Hepatocyte (in vitro differentiated cells): ENCODE results near the gene RSPO1. TPM values are rescaled to one million over a fixed set of nuclear protein-coding genes. Genes with fewer than 3 reads are reported as not detected.

Experiments
- DNase-seq: peaks from one replicate; pipeline ENCODE4 v3.0.0-alpha.2; 2016; ENCODE audit warnings: low spot score
- H2AFZ ChIP-seq: fragments of 200-600 bp; sonication (generic); 2 replicates; pipeline ENCODE4 v1.6.0; 2016; ENCODE audit warnings: antibody characterized with exemption, mild to moderate bottlenecking
- H3K27ac ChIP-seq: fragments of 200-600 bp; sonication (generic); 2 replicates; pipeline ENCODE4 v1.5.1; 2016; ENCODE audit warnings: mild to moderate bottlenecking
- H3K27me3 ChIP-seq: fragments of 200-600 bp; sonication (generic); 2 replicates; pipeline ENCODE4 v1.6.1; 2016
- H3K36me3 ChIP-seq: fragments of 200-600 bp; sonication (generic); replicated peaks from 2 replicates; pipeline ENCODE4 v1.5.1; 2016; ENCODE audit warnings: low read depth; ENCODE audit not compliant: insufficient read depth
- H3K4me1 ChIP-seq: fragments of 200-600 bp; sonication (generic); 2 replicates; pipeline ENCODE4 v1.5.1; 2016; ENCODE audit warnings: mild to moderate bottlenecking, moderate library complexity; ENCODE audit not compliant: insufficient read depth
- H3K4me2 ChIP-seq: fragments of 200-600 bp; sonication (generic); 2 replicates; pipeline ENCODE4 v1.6.0; 2016
- H3K4me3 ChIP-seq: fragments of 200-600 bp; sonication (generic); 2 replicates; pipeline ENCODE4 v1.5.1; 2016; ENCODE audit warnings: mild to moderate bottlenecking
- H3K79me2 ChIP-seq: fragments of 200-600 bp; sonication (generic); 2 replicates; pipeline ENCODE4 v1.6.0; 2017; ENCODE audit warnings: mild to moderate bottlenecking
- H3K9me2 ChIP-seq: fragments of 200-600 bp; sonication (generic); replicated peaks from 2 replicates; pipeline ENCODE4 v1.6.0; 2017; ENCODE audit warnings: mild to moderate bottlenecking; ENCODE audit not compliant: insufficient read depth
- H3K9me3 ChIP-seq: fragments of 200-600 bp; sonication (generic); 2 replicates; pipeline ENCODE4 v1.5.1; 2016; ENCODE audit warnings: low read depth, mild to moderate bottlenecking
- H4K20me1 ChIP-seq: fragments of 200-600 bp; sonication (generic); 2 replicates; pipeline ENCODE4 v1.6.0; 2016; ENCODE audit warnings: mild to moderate bottlenecking; ENCODE audit not compliant: insufficient read depth, poor library complexity, severe bottlenecking
- EZH2 ChIP-seq: fragments of 200-600 bp; sonication (generic); IDR thresholded peaks from 2 replicates; pipeline ENCODE4 v1.6.1; 2016; ENCODE audit warnings: antibody characterized with exemption, mild to moderate bottlenecking, borderline replicate concordance
- EZH2phosphoT487 ChIP-seq: fragments of 200-600 bp; sonication (generic); IDR thresholded peaks from one replicate; pipeline ENCODE4 v1.6.1; 2018; ENCODE audit warnings: antibody characterized with exemption, mild to moderate bottlenecking, low read depth, moderate library complexity; ENCODE audit not compliant: unreplicated experiment, severe bottlenecking
- WGBS: methylation state at CpG from one replicate; pipeline ENCODE4 v1.1.6; 2016; ENCODE audit warnings: low lambda C conversion rate; ENCODE audit errors: missing lambda C conversion rate; 5-methylcytosine and 5-hydroxymethylcytosine counted together
- polyA plus RNA-seq: library from polyadenylated mRNA; unstranded; fragments of >200 nt; fragmentation: Nextera tagmentation; extraction: Ambion mirVana; gene quantifications from 2 replicates; pipeline ENCODE4 v1.2.1, GENCODE V29; 2016
- total RNA-seq: library from RNA; depleted of rRNA; stranded (reverse); fragments of >200 nt; gene quantifications from 2 replicates; pipeline ENCODE4 v1.2.3, GENCODE V29; 2014
- TF ChIP-seq, protein P1 (sequence below): fragments of 200-600 bp; sonication (generic); IDR thresholded peaks from 2 replicates; pipeline ENCODE4 v1.5.1; 2016; ENCODE audit warnings: antibody characterized with exemption, mild to moderate bottlenecking; ENCODE audit not compliant: poor library complexity

The RSPO1 gene
- total and polyA plus RNA-seq, 2 experiments from 2014 or later, result 0.83 to 1.5 TPM

DNA sequence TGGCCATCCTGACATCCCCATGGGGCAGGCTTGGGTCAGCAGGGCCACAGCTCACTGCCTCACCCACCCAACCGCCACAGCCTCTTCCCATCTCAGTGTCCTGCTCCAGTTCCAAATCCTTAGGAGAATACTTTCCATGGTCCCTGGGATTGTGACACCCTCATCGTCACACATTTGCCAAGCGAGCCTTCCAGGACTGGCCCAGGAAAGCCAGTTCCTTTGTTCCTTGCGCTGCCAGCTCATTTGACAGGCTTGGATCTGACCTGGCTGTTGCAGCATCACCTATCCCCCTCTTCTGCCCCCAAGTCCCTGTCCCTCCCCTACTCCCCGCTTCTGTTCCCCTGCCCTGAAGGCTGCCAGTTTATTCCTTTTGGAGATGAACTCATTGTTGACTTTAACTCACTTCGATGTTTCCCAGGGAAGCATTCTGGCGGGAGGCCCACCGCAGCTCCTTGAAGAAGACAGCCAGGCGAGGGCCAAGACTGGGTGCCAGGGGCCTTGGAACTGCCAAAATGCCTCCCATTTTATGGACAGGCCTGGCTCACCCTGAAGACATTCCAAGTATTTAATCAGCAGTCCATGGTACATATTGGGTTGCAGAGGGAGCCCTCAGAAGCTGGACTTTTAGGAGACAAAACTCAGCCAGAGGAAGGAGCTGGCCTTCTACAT lies 28.8 kb downstream of the RSPO1 start:
- Histone ChIP-seq H3K9me3 (no peaks in the 10 kb centered on the region), H3K27me3 (peaks cover 36% of the 10 kb centered on the region), H3K36me3 (no peaks in the 10 kb centered on the region), H3K79me2 (no peaks in the 10 kb centered on the region), H3K27ac (no peak overlapping the region), H3K4me3 (no peak overlapping the region), H3K4me2 (no peak overlapping the region), H4K20me1 (no peaks in the 10 kb centered on the region), H2AFZ (no peak overlapping the region), H3K9me2 (no peaks in the 10 kb centered on the region), H3K4me1 (no peaks in the 10 kb centered on the region)
- WGBS, result 80% methylated on average over 9 of the region's 9 CpGs
- DNase-seq, result no peak
- no peak for TF ChIP-seq EZH2
- no peak for TF ChIP-seq EZH2phosphoT487
- TF ChIP-seq, protein P1, sequence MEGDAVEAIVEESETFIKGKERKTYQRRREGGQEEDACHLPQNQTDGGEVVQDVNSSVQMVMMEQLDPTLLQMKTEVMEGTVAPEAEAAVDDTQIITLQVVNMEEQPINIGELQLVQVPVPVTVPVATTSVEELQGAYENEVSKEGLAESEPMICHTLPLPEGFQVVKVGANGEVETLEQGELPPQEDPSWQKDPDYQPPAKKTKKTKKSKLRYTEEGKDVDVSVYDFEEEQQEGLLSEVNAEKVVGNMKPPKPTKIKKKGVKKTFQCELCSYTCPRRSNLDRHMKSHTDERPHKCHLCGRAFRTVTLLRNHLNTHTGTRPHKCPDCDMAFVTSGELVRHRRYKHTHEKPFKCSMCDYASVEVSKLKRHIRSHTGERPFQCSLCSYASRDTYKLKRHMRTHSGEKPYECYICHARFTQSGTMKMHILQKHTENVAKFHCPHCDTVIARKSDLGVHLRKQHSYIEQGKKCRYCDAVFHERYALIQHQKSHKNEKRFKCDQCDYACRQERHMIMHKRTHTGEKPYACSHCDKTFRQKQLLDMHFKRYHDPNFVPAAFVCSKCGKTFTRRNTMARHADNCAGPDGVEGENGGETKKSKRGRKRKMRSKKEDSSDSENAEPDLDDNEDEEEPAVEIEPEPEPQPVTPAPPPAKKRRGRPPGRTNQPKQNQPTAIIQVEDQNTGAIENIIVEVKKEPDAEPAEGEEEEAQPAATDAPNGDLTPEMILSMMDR, result no peak

DNA sequence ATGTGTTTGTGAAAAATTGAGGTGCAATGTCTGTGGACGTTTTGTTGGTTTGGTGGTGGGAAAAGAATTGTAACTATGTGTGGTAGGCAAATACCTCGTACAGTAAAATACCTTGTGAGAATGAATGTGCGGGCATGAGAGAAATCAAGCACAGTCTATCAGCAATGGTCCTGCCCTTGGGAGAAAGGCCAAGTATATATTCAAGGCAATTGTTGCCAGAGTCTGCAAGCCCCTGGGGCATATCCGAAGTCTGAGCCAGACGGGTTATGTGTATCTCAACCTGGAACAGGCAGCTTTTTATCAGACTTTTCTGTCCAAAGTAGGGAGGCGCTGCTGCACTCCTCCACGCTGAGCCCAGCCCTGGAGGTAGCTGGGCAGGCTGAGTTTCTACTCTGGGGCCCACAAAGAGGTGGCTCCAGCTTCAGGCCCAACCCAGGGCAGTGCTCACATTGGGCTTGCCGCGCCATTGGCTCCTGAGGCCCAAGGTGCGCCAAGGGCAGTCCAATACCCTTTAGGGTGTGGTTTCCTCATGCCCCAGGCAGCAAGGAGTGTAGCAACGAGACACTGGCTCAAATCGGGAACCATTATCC lies 29.5 kb downstream of the RSPO1 start:
- Histone ChIP-seq H3K36me3 (no peaks in the 10 kb centered on the region), H3K4me1 (no peaks in the 10 kb centered on the region), H2AFZ (no peak overlapping the region), H3K79me2 (no peaks in the 10 kb centered on the region), H3K27ac (no peak overlapping the region), H3K9me2 (no peaks in the 10 kb centered on the region), H4K20me1 (no peaks in the 10 kb centered on the region), H3K27me3 (peaks cover 36% of the 10 kb centered on the region), H3K4me3 (no peak overlapping the region), H3K4me2 (no peak overlapping the region), H3K9me3 (no peaks in the 10 kb centered on the region)
- WGBS, result 80% methylated on average over 12 of the region's 12 CpGs
- DNase-seq, result no peak
- no peak for TF ChIP-seq EZH2phosphoT487
- TF ChIP-seq EZH2, result no peak
- TF ChIP-seq, protein P1, result no peak

DNA sequence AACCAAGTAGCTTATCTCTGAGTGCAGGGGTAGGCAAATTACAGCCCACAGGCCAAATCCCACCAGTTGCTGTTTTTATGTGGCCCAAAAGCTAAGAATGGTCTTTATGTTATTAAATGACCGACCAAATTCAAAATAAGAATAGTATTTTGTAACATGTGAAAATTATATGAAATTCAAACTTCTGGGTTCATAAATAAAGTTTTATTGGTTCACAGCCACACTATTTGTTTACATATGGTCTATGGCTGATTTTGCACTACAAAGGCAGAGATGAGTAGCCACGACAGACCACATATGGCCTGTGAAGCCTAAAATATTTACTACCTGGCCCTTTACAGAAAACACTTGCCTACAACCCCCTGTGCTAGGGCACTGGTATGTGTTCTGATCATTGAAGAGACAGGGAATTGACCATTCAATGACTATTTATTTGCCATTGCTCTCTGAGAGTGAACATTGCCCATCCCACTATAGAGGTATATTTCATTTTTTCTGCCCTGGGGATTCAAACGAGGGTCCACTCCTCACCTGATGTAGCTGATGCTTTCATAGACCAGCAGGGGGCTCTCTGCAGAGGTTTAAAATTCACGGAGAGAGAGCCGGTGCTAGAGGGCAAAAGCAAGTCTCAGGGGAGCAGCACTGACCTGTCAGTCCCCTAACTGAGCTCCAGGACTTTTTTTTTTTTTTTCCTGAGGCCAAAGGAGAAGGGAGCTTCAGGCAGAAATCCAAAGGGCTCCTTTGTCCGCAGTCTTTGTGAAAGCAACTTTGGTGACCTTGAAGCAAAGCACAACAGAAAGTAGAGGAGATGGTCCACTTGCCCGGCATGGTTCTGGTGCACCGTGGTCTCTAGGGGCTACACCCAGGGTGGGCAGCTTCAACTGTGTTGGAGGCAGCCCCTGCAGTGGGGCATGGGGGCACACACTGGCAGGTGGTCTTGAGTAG lies 31.7 kb downstream of the RSPO1 start:
- Histone ChIP-seq H4K20me1 (no peaks in the 10 kb centered on the region), H3K4me1 (no peaks in the 10 kb centered on the region), H3K4me2 (no peak overlapping the region), H3K27ac (no peak overlapping the region), H2AFZ (no peak overlapping the region), H3K9me2 (no peaks in the 10 kb centered on the region), H3K36me3 (no peaks in the 10 kb centered on the region), H3K9me3 (no peaks in the 10 kb centered on the region), H3K4me3 (no peak overlapping the region), H3K27me3 (peaks cover 20% of the 10 kb centered on the region), H3K79me2 (no peaks in the 10 kb centered on the region)
- DNase-seq, result peak; percentile 69
- TF ChIP-seq, protein P1, result peak; percentile 75
- no peak for TF ChIP-seq EZH2phosphoT487
- WGBS, result 41% methylated on average over 8 of the region's 8 CpGs
